GM10847 (cell line): ENCODE results near the gene CEP104.

Source experiments
- POLR2A ChIP-seq: IDR thresholded peaks from 2 replicates; pipeline ENCODE4 v1.6.1; 2011; ENCODE audit not compliant: insufficient read length; ENCODE audit errors: extremely low read depth

Gene CEP104

DNA sequence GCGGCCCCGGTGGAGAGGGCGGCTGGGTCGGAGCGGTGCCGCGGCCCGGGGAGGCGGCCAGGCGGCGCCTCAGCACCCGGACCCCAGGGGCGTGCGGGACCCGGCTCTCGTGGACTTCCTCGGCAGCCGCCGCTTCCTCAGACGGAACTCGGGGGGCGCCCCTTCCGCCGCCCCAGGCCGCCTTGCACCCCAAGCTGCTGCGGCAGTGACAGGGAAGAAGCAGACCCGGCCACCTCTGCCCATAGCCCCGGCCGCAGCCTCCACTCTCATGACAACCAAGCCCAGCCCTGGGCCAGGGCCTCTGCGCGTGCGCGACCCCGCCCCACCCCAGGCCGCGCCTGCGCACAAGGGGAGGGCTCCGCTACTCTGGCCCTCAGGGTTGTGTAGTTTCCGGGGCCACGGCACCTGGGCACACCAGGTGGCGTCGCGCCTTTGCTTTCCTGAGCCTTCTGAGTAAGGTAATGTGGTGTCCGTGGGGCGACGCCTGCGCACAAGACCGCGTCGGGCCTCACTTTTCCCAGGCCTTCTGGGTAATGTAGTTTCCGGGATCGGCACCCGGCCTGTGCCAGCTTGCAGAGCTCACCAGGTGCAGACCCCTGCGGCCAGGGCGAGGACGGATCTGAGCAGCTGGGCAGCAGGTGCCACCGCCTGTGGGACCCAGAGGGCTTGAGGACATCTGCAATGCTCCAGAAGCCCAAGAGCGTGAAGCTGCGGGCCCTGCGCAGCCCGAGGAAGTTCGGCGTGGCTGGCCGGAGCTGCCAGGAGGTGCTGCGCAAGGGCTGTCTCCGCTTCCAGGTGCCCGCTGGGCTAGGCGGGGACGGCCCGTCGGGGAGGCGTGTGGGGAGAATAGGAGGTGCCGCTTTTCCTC is at the start of gene CEP104, which contains the start of gene DFFB:
TSS of gene CEP104 (minus strand) at position 289 of the 868 bp plus-strand sequence. CDS start 4,804 bp downstream, outside the sequence.
TSS of gene DFFB (plus strand) at position 554 of the 868 bp plus-strand sequence. CDS start at position 682, 128 bp downstream.
- TF ChIP-seq POLR2A: peak; percentile 38

DNA sequence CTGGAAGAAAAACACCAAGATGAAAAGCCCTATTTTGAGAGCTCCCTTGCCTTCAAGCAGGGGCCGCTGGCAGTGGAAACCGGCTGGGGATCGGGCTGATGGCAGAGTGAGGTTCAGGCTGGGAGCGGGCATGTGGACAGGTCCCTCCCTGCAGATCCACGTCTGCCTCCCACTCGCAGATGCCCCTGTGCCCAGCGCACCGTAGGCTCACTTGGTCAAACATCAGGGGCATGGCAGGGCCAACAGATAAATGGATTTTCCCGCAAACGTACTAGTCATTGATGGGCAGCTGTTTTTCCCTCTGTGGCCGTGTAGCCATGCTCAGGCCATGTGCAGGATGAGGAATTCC is 49.6 kb upstream of the CEP104 start:
- TF ChIP-seq POLR2A: no peak

DNA sequence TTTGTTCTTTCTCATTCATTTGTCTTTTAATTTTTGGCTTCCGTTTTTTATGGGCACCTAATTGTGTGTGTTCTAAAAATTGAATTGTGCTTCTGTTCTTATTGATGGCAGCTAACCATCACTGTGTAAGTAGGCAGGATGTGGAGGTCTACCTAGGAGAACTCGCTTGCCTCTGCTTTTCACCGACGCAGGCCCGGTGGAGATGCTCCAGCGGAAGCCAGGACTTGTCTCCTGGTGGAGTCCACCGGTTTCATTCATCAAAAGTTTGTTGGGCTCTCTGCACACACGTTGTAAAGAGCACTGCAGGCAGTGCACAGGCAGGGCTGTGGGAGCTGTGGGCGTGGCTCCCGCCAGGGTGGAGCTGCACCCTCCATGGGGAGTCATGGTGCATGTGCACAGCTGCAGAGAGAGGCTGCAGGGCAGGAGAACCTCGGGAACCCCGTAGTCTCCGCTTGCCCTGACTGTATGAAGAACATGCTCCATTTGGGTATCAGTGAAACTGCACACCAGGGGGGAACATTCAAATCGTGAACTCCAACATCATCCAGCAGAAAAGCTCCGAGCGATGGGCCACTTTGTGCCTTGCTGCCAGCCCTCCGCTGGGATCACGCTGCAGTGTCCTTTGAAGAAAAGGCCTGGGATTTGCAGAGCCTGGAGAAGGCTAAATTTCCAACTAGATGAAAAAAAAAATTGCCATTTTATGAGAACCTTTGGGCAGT is 49.1 kb upstream of the CEP104 start:
- no peak for TF ChIP-seq POLR2A

DNA sequence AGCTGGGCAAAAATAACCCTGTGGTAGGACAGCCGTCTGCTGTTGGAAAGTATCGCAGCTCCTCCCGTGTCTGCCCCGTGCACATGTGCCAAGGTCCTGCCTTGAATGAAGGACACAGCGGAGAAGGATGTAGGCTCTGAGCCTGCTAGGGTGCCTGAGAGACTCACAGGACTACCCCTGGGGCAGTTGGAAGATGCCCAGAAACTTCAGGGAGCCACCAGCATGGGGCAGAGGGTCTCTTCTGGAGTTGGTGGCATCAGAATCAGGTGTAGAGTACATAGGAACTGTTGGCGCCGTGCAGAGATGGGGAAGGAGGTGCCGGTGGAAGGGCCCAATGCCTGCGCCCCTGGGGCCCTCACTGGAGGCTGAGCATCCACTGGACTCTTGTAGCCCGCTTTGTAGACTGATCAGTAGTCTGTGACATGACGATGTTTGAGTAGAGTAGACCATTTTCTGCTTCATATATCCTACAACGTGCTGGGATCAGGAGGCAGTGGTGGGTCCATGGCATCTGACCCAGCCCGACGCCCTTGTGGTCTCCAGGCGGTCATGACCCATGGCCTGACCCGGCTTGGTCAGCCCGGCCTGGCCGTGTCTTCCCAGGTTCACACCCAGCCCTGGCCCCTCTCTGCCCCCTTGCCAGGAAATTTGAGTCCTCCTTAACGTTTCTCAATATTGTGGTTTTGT is 48.4 kb upstream of the CEP104 start:
- no peak for TF ChIP-seq POLR2A

DNA sequence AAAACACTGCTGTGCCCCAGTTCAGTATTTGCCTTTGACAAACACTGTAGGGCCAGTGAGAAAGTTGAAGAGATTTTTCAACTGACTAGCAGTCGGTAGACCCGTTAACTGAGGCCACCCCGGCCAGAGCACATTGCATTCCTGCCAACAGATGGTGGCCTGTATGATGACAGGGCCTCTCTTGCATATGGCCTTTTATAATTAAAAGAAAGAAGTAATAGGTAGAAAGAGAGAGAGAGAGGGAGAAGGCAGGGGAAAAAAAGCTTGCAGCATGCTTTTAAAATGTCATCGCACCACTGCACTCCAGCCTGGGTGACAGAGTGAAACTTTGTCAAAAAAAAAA is 47.8 kb upstream of the CEP104 start:
- TF ChIP-seq POLR2A: no peak

DNA sequence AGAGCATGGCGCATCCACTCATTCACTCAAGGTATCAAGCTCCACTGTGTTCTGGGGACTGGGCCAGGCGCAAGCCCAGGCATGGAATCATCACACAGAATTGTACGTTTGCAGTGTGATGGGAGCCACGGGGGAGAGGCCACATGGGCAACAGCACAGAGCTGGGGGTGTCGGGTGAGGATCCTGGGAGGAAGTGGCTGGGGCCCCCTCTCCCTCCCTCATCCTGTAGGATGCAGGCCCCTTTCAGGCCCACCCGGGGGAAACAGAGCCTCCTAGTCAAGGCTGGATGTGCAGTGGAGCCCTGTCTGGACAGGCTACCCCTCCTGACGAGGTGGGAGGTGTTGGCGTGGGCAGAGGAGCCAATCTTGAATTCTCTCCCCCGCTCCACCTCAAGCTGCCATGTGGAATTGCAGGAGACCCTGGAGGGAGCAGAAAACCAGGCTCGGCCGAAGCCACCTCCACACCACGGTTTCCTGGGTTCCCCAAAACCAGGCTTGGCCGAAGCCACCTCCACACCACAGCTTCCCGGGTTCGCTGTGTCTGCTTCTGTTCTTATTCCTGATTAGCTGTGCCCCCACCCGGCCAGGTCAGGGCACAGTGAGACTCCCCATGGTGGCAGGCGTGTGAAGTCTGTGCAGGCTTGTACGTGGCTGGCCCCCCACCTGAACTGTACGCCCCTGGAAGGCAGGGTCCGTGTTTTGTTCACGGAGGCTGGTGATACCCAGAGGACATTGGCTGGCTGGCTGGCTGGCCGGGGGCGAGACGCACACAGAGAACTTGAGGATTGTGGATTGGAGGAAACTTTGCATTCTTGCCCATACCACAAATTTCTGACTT is 47.2 kb upstream of the CEP104 start:
- no peak for TF ChIP-seq POLR2A

DNA sequence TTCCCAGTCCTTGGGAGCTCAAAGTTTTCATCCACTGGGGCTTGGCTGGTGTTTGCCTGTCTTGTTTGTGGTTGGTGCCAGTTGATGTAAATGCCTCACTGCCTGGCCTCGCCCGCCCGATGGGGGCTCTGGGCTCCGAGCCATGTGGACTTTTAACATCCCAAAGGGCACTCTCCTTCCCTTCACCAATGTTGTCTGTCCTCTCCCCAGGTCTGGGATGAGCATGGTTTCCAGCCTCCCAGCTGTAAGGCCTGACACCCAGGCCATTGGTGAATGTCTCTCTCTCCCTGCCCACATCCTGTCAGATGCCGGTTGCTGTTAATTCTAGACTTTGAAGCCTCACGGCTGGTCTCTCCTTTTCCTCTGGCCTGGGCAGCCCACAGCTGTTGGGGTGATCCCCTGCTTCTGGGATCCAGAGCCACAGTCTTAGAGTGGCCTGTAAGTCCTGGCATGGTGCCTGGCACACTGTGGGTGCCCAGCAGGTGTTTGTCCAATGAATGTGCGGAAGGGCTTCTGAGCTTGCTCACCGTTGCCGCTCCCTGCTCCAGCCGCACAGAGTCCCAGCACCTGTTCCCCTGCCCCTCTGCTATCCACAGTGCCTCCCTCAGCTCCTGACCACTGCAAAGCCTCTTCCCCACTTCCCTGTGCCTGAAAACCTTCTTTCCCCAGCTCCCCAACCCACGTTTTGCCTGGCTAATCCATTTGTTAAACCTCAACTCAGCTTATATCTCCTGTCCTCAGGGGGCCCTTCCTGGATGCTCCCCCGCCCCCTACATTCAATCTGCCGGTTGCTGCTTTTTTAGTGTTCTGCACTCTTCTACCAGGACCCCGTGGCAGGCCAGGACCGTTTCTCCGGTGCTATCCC is 46.4 kb upstream of the CEP104 start:
- TF ChIP-seq POLR2A: no peak

DNA sequence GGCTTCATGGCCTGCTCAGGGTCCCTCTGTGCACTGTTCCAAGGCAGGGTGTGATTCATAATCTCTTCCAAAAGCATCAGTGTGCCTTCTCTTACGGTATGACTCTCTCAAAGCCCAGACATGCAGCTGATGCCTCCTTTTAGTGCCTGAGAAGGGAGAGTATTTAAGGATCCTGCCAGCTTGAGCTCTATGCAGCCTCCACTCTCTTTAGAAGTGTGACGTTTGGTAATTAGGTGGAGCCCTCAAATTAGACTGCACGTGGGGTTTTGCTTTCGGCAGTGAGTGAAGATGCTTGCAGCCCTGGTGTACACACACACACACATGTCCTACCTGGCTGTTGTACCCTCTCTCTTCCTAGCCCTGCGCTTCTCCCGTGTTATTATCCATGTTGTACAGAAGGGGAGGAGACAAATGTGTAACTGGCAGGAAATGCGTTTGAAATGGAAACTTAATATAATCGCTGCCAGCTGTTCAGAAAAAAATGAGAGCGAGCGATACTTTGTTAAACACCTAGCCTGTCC is 45.6 kb upstream of the CEP104 start:
- no peak for TF ChIP-seq POLR2A

DNA sequence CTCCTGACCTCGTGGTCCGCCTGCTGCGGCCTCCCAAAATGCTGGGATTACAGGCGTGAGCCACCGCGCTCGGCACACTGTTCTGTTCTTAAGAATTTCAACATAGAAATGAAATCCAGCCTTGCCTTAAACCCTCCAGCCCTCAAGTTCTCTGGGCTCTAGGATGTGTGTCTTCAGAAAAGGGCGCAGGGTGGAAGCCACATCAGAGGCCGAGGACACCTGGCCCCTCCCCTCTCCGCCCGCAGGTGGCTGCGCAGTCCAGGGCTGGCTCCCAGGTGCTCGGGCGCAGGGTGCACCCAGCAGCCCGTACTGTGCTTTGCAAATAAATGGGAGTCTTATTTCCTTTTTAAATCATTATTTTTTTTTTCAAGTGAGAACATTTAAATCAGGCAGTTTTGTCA is 45.1 kb upstream of the CEP104 start:
- TF ChIP-seq POLR2A: no peak

DNA sequence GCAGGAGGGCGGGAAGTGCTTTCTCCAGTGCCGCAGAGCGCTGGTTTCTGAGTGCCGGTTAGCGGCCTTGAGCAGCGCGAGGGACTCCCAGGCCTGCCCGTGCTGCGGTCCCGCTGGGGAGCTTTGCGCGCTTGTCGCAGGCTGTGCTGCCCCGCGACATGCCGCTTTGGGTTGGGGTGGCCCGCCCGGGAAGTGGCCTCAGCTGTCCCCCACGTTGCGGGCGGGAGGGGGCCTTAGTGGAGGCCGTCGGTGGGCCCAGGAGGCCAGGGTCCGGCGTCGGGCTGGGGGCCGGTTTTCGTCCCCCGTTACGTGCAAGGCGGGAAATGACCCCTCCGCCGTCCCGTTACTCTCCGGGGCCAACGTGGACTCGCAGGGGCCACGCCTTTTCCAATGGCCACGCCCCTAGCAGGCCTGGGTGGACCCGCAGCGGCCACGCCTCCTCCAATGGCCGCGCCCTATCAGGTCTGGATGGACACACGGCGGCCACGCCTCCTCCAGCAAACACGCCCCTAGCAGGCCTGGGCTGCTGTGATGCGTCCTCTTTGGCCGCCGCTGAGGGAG is 44.0 kb upstream of the CEP104 start:
- peak; percentile 24 for TF ChIP-seq POLR2A

DNA sequence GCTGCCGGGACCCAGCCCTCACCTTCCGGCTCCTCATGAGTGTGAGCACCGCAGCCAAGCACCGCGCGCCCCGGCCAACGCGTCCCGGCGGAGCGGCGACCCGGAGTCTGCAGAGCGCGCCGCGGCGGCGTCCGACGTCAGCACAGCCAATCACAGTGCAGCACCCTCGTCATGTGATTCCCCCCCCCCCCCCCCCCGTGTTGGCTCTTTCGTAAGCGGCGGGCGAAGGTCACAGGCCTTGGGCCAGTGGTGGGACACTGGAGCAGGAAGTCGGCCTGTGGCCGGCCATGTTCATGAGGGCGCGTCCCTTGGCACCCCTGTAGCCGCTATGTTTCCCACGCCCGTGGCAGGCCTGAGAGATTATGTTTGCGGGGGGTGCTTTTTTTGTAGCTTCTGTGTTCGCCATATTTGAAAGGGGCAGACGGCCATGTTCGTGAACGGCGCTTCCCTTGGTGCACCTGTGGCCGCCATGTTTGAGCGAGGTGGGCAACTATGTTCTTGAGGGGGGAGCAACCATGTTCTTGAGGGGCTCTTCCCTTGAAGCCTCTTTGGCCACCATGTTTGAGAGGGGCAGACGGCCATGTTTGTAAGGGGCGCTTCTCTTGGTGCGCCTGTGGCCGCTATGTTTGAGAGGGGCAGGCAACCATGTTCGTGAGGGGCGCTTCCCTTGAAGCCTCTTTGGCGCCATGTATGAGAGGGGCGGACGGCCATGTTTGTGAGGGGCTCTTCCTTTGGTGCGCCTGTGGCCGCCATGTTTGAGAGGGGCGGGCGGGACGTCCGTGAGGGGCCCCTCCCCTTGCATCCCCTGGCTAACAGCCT is 43.3 kb upstream of the CEP104 start, which contains the start of gene C1orf174:
TSS of gene C1orf174 (minus strand) at position 123 of the 819 bp plus-strand sequence. CDS start at position 37, 86 bp downstream.
- TF ChIP-seq POLR2A: peak; percentile 73

DNA sequence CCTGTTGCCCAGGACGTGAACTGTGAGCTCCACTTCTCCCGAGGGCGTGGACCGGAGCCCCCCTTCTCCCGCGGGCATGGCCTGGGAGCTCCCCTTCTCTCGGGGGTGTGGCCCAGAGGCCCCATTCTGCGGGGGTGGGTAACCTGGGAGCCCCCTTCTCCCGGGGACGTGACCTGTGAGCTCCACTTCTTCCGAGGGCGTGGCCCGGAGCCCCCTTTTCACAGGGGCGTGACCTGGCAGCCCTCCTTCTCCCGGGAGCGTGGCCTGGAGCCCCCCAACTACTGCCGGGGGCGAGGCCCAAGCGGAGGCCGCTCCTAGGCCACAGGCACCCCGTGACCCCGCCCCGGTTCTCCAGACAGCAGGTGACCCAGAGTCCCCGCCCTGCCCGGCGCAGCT is 42.7 kb upstream of the CEP104 start:
- TF ChIP-seq POLR2A: no peak
